GM12865 (cell line): ENCODE data around the gene PLEKHA1.

Experiments used
- DNase-seq: peaks from one replicate; pipeline ENCODE4 v3.0.0; 2010; ENCODE audit warnings: low read depth
- H3K4me3 ChIP-seq: 2 replicates; pipeline ENCODE4 v1.5.1; 2011; ENCODE audit warnings: mild to moderate bottlenecking, low read depth, low read length, control low read depth
- TF ChIP-seq, protein P1 (sequence below): IDR thresholded peaks from 2 replicates; pipeline ENCODE4 v1.5.1; 2011; ENCODE audit warnings: low read length, control low read depth, low read depth, inconsistent platforms; ENCODE audit not compliant: insufficient read depth; ENCODE audit errors: missing control alignments

The PLEKHA1 gene

GRCh38 chr10:122363722-122364463 lies 10.6 kb upstream of the PLEKHA1 start:
- no peak for DNase-seq
- TF ChIP-seq, protein P1, sequence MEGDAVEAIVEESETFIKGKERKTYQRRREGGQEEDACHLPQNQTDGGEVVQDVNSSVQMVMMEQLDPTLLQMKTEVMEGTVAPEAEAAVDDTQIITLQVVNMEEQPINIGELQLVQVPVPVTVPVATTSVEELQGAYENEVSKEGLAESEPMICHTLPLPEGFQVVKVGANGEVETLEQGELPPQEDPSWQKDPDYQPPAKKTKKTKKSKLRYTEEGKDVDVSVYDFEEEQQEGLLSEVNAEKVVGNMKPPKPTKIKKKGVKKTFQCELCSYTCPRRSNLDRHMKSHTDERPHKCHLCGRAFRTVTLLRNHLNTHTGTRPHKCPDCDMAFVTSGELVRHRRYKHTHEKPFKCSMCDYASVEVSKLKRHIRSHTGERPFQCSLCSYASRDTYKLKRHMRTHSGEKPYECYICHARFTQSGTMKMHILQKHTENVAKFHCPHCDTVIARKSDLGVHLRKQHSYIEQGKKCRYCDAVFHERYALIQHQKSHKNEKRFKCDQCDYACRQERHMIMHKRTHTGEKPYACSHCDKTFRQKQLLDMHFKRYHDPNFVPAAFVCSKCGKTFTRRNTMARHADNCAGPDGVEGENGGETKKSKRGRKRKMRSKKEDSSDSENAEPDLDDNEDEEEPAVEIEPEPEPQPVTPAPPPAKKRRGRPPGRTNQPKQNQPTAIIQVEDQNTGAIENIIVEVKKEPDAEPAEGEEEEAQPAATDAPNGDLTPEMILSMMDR: no peak
- no peak overlapping the region for H3K4me3 ChIP-seq

- TF ChIP-seq, protein P1: no peak
- H3K4me3 ChIP-seq: no peak overlapping the region
- no peak for DNase-seq
Observed at GRCh38 chr10:122368502-122369254, 5.8 kb upstream of the PLEKHA1 start.

- no peak overlapping the region for H3K4me3 ChIP-seq
- TF ChIP-seq, protein P1: no peak
- no peak for DNase-seq
Observed at GRCh38 chr10:122373108-122373507, 1.4 kb upstream of the PLEKHA1 start.

- DNase-seq: no peak
- TF ChIP-seq, protein P1: no peak
- H3K4me3 ChIP-seq: peak overlapping the region; percentile 2
Observed at GRCh38 chr10:122373721-122374120, 787 bp upstream of the PLEKHA1 start.

- TF ChIP-seq, protein P1: no peak
- peak overlapping the region; percentile 37 for H3K4me3 ChIP-seq
- DNase-seq: peak; percentile 89
Observed at GRCh38 chr10:122374859-122375678, 561 bp downstream of the PLEKHA1 start.

DNA sequence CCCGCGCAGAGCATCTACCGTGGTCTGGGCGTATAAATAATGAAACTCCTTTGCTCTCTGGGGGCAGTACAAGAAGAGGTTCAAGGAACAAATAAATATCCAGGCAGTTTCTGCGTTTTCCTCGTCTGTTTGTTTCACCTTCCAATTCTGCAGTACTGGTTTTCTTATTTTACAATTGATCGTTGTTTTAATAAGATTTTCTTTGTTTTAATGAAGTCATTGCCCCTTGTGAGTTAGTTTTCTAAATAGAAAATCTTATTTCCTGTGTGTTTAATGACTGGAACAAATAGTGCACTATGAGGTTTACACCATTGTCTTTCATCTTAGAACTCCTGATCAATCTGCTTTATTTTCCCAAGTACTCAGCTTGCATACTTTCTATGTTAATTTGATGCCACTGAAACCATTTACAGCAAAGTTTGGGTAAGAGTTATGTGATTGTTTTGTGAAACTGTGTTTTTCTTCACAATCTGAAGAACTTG lies 1.2 kb downstream of the PLEKHA1 start:
- TF ChIP-seq, protein P1: no peak
- H3K4me3 ChIP-seq: peak overlapping the region; percentile 37
- no peak for DNase-seq
